Measurements from ENCODE around the gene PHF2. TPM values are rescaled to one million over a fixed set of nuclear protein-coding genes. Genes with fewer than 3 reads are reported as not detected.

Gene PHF2
- polyA plus RNA-seq, 3 donors, result 0.40 to 16.0 (median 0.97) TPM

- H3K36me3 ChIP-seq (replicated peaks in 1 of 2; ENCODE audit: control insufficient read depth in 1 of 2, insufficient read depth in 2 of 2, low read length in 2 of 2), result peaks cover 28 to 52% of the 10 kb centered on the region in 2 donors
- H3K4me1 ChIP-seq (ENCODE audit: control insufficient read depth in 1 of 2, insufficient read depth in 2 of 2, low read length in 2 of 2), result no peaks in the 10 kb centered on the region
- peak overlapping the region in 5 of 7 donors; percentile 66 to 93 (median 88) for H3K27ac Mint-ChIP-seq
- no peak overlapping the region for H3K4me3 ChIP-seq (replicated peaks in 1 of 3; ENCODE audit: low read depth in 2 of 3, low read length in 3 of 3)
- H3K9me3 ChIP-seq (replicated peaks in 1 of 2; ENCODE audit: control insufficient read depth in 1 of 2, insufficient read depth in 1 of 2, low read length in 2 of 2), result no peaks in the 10 kb centered on the region
- peaks cover 40 to 58% of the 10 kb centered on the region in 2 donors for H3K36me3 Mint-ChIP-seq
- H3K9me3 Mint-ChIP-seq, result peaks cover 0 to 5% (median 0%) of the 10 kb centered on the region in 7 donors
- no peak overlapping the region for H3K9ac ChIP-seq (ENCODE audit: insufficient read depth, low read length, poor library complexity, severe bottlenecking)
- H3K27ac ChIP-seq (ENCODE audit: low read depth in 1 of 2, low read length in 2 of 2), result no peak overlapping the region
- DNase-seq, result no peak
- H3K4me1 Mint-ChIP-seq, result no peaks in the 10 kb centered on the region
- H3K4me3 Mint-ChIP-seq, result no peak overlapping the region
- H3K27me3 Mint-ChIP-seq (ENCODE audit: low read depth in 3 of 3), result peaks cover 0 to 16% (median 3%) of the 10 kb centered on the region in 3 donors
- TF ChIP-seq CTCF (IDR thresholded peaks at IDR 0.05), result no peak
- no peak overlapping the region for H3K4me2 ChIP-seq (replicated peaks; ENCODE audit: extremely low read depth, low read length, poor library complexity, severe bottlenecking)
- H3K27me3 ChIP-seq (ENCODE audit: control insufficient read depth in 2 of 2, insufficient read depth in 2 of 2, low read length in 2 of 2), result no peaks in the 10 kb centered on the region
- H3K79me2 ChIP-seq (ENCODE audit: insufficient read depth, low read length), result no peaks in the 10 kb centered on the region
- no peak overlapping the region for H2AFZ ChIP-seq (ENCODE audit: insufficient read depth, low read depth, low read length, poor library complexity, severe bottlenecking)
- 66% methylated on average over 3 of the region's 3 CpGs for WGBS (ENCODE audit: insufficient coverage)
- peaks cover 32% of the 10 kb centered on the region for H4K20me1 ChIP-seq (ENCODE audit: insufficient read depth, low read length)
- intact Hi-C loops (cut with micrococcal nuclease), result no loop called here
Observed at GRCh38 chr9:93669958-93670207, 93.5 kb downstream of the PHF2 start.

- Histone ChIP-seq H4K20me1 (ENCODE audit: insufficient read depth, low read length) (peaks cover 32% of the 10 kb centered on the region), H3K27me3 (ENCODE audit: control insufficient read depth in 2 of 2, insufficient read depth in 2 of 2, low read length in 2 of 2) (no peaks in the 10 kb centered on the region), H3K9ac (ENCODE audit: insufficient read depth, low read length, poor library complexity, severe bottlenecking) (no peak overlapping the region), H2AFZ (ENCODE audit: insufficient read depth, low read depth, low read length, poor library complexity, severe bottlenecking) (no peak overlapping the region), H3K9me3 (replicated peaks in 1 of 2; ENCODE audit: control insufficient read depth in 1 of 2, insufficient read depth in 1 of 2, low read length in 2 of 2) (no peaks in the 10 kb centered on the region), H3K4me1 (ENCODE audit: control insufficient read depth in 1 of 2, insufficient read depth in 2 of 2, low read length in 2 of 2) (no peaks in the 10 kb centered on the region), H3K79me2 (ENCODE audit: insufficient read depth, low read length) (no peaks in the 10 kb centered on the region), H3K4me3 (replicated peaks in 1 of 3; ENCODE audit: low read depth in 2 of 3, low read length in 3 of 3) (no peak overlapping the region), H3K4me2 (replicated peaks; ENCODE audit: extremely low read depth, low read length, poor library complexity, severe bottlenecking) (no peak overlapping the region), H3K36me3 (replicated peaks in 1 of 2; ENCODE audit: control insufficient read depth in 1 of 2, insufficient read depth in 2 of 2, low read length in 2 of 2) (peaks cover 28 to 52% of the 10 kb centered on the region in 2 donors), H3K27ac (ENCODE audit: low read depth in 1 of 2, low read length in 2 of 2) (no peak overlapping the region)
- Mint-ChIP-seq H3K4me3 (no peak overlapping the region), H3K27ac (peak overlapping the region in 6 of 7 donors; percentile 19 to 93 (median 76)), H3K36me3 (peaks cover 38 to 61% of the 10 kb centered on the region in 2 donors), H3K27me3 (ENCODE audit: low read depth in 3 of 3) (peaks cover 0 to 16% (median 3%) of the 10 kb centered on the region in 3 donors), H3K4me1 (no peaks in the 10 kb centered on the region), H3K9me3 (peaks cover 0 to 5% (median 0%) of the 10 kb centered on the region in 7 donors)
- intact Hi-C loops (cut with micrococcal nuclease), result no loop called here
- TF ChIP-seq CTCF (IDR thresholded peaks at IDR 0.05), result no peak
- peak in 1 of 3 donors; percentile 24 for DNase-seq
- WGBS (ENCODE audit: insufficient coverage), result 94% methylated on average over 8 of the region's 8 CpGs
Observed at GRCh38 chr9:93670208-93671019, 94.0 kb downstream of the PHF2 start.

All from CD14-positive monocyte (primary cell).